Activated CD4-positive, alpha-beta T cell treated with anti-CD3 and anti-CD28 coated beads, Interleukin-2, amount 10 ng/mL, durations not matched to agents 24 days and 14 days (primary cell): ENCODE measurements around the gene MYADM. TPM values are rescaled to one million over a fixed set of nuclear protein-coding genes. Genes with fewer than 3 reads are reported as not detected.
"Not testable (repeated sequence)": the region's sequence is repeated elsewhere in the genome, so short reads cannot be mapped to it uniquely, and the experiment has no call there.

Source experiments
- DNase-seq: peaks from one replicate; pipeline ENCODE4 v3.0.0; 2022
- H3K27ac Mint-ChIP-seq: one replicate; pipeline ENCODE4 v1.8.0; 2022; ENCODE audit warnings: mild to moderate bottlenecking, mixed read lengths
- H3K27me3 Mint-ChIP-seq: one replicate; pipeline ENCODE4 v1.8.0; 2022; ENCODE audit warnings: mixed read lengths
- H3K36me3 Mint-ChIP-seq: one replicate; pipeline ENCODE4 v1.8.0; 2022; ENCODE audit warnings: low read depth, mild to moderate bottlenecking, mixed read lengths
- H3K4me1 Mint-ChIP-seq: one replicate; pipeline ENCODE4 v1.8.0; 2021; ENCODE audit warnings: mixed read lengths
- H3K4me3 Mint-ChIP-seq: one replicate; pipeline ENCODE4 v1.8.0; 2022; ENCODE audit warnings: mild to moderate bottlenecking, moderate library complexity, mixed read lengths
- H3K9me3 Mint-ChIP-seq: one replicate; pipeline ENCODE4 v1.8.0; 2021; ENCODE audit warnings: mixed read lengths
- intact Hi-C: fragments of 100-400 bp; cut with micrococcal nuclease; formaldehyde crosslinking; loops from one replicate; pipeline ENCODE4 v1.15.1; 2023
- total RNA-seq: library from RNA; stranded (reverse); gene quantifications from 2 replicates; pipeline ENCODE4 v1.2.3, GENCODE V29; 2022

Gene MYADM
- total RNA-seq, 1 donor from 2014 or later, result 69.0 TPM

DNA sequence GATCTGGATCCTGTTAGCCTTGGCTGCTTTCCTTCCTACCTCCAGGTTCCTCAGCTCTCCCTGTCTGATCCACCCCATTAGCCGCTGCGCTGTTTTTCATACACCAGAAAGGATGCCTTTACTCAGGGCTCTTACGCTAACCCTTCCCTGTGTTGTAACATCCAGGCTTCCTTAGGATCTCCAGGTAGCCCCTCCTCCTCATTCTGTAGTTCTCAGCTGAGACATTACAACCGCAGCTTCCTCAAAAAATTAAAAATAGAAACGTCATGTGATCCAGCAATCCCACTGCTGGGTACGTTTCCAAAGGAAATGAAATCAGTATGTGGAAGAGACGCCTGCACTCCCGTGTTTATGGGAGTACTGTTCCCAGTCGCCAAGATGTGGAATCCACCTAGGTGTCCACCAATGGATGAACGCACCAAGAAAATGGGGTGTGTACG is 18.4 kb upstream of the MYADM start:
- H3K27ac Mint-ChIP-seq, result no peak overlapping the region
- no peak overlapping the region for H3K4me3 Mint-ChIP-seq
- peaks cover 26% of the 10 kb centered on the region for H3K27me3 Mint-ChIP-seq
- H3K4me1 Mint-ChIP-seq, result peaks cover 15% of the 10 kb centered on the region
- no peak for DNase-seq
- H3K9me3 Mint-ChIP-seq, result peaks cover 4% of the 10 kb centered on the region
- H3K36me3 Mint-ChIP-seq, result no peaks in the 10 kb centered on the region
- intact Hi-C loops, result loop anchor here (10.0 kb wide), 1 partner anchor 56 kb away; the partner anchor contains the start of gene CACNG7

DNA sequence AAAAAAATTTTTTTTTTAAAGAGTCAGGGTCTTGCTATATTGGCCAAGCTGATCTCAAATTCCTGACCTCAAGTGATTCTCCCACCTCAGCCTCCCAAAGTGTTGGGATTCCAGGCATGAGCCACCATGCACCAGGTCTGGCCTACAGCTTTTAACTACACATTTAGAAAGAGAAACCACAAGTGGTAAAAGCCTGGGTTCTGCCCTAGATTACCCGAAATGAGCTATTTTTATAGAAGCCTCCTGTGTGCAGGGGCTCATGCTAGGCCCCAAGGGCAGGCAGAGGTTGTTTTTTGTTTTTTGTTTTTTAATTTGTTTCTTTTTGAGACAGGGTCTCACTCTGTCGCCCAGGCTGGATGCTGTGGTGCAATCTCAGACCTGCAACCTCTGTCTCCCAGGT is 14.0 kb upstream of the MYADM start:
- Mint-ChIP-seq H3K36me3 (no peaks in the 10 kb centered on the region), H3K27me3 (peaks cover 17% of the 10 kb centered on the region), H3K9me3 (peaks cover 4% of the 10 kb centered on the region), H3K4me3 (no peak overlapping the region), H3K27ac (no peak overlapping the region), H3K4me1 (peaks cover 18% of the 10 kb centered on the region)
- DNase-seq, result peak; percentile 74
- intact Hi-C loops, result loop anchor here (1.0 kb wide), 1 partner anchor 14 kb away; the partner anchor contains the start of gene MYADM

DNA sequence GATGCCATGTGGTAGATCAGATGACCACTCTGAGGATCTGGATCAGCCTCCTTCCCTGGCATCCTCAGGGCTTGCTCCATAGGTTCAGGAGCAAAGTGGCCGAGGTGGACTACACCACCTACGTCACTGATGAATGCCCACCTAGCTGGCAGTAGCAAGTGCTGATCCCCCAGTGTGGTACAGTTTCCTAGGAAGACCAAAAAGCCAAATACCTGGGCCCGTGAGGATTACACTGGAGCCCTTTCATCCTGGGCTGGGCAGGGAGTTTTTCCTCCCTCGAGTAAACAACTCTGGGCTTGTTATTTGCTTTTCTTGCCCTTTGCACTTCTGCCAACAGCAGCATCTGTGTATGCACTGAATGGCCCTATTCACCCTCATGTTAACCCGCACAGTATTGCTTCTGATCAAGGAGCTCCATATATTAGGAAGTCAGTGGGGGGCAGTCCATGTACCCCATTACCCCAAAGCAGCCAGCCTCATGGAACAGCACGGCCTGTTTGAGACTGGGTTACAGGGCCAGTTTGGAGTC is 3.3 kb upstream of the MYADM start:
- peaks cover 24% of the 10 kb centered on the region for H3K4me1 Mint-ChIP-seq
- intact Hi-C loops, result no loop called here

GRCh38 chr19:53865523-53865917 is 2.2 kb upstream of the MYADM start:
- peaks cover 26% of the 10 kb centered on the region for H3K4me1 Mint-ChIP-seq
- peak overlapping the region; percentile 99 for H3K4me3 Mint-ChIP-seq
- peaks cover 3% of the 10 kb centered on the region for H3K36me3 Mint-ChIP-seq
- H3K27me3 Mint-ChIP-seq, result peaks cover 5% of the 10 kb centered on the region
- H3K27ac Mint-ChIP-seq, result peak overlapping the region; percentile 98
- H3K9me3 Mint-ChIP-seq, result no peaks in the 10 kb centered on the region
- intact Hi-C loops, result loop anchor here (5.0 kb wide), 6 partner anchors 237 to 1293 kb away; partner anchors contain the start of genes LENG9, NDUFA3, OSCAR and ZNF331
- DNase-seq, result no peak

More for the DNA sequence above, 3.3 kb upstream of the MYADM start:
- no peak for DNase-seq
- Mint-ChIP-seq H3K36me3 (no peaks in the 10 kb centered on the region), H3K27me3 (peaks cover 5% of the 10 kb centered on the region), H3K9me3 (no peaks in the 10 kb centered on the region), H3K27ac (peak overlapping the region; percentile 47), H3K4me3 (no peak overlapping the region)

DNA sequence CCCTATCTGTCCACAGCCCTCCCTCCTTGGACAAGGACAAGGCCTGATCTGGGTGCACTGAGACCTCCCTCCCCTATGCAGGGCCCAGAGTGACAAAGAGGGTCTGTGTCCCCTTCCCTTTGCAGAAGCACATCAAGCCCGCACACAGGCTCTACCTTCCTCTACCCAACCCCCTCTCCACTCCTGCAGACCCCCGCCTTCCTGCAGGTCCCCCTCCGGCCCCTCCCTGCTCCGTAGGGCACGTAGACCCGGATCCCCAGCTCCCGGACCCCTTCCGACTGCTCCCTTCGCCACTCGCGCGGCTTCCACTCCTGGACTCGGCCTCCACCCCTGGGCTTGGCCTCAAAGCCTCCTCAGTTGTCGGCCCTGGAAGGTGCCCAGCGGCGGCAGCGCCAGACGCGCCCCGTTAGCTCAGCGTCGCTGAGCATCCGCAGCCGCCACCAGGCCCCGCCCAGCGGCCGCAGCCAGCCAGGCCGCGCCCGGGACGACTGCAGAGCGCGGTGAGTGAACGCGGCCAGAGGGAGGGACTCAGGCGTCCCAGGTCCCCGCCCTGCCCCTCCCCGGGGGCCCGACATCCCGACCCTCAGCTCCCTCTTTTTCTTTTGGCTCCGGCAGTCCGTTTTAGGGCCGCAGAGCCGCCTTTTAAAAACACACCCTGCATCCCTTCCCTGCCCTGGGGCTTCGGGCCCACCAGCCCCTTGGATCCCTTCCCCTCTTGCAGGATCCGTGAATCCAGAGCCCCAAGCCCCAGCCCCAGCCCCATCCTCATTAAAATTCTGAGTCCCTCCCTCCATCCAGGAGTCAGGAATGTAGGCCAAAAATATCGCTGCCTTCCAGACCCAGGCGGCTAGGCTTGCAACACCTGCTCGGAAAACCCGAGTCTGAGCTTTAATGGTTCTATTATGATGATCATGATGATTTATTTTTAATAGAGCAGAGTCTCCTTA is 1.5 kb upstream of the MYADM start:
- peaks cover 33% of the 10 kb centered on the region for H3K4me1 Mint-ChIP-seq
- intact Hi-C loops, result loop anchor here (2.0 to 5.0 kb wide), 7 partner anchors 236 to 1294 kb away; partner anchors contain the start of genes LENG9, NDUFA3, OSCAR and ZNF331
- peaks cover 6% of the 10 kb centered on the region for H3K36me3 Mint-ChIP-seq
- H3K9me3 Mint-ChIP-seq, result no peaks in the 10 kb centered on the region
- peaks cover 5% of the 10 kb centered on the region for H3K27me3 Mint-ChIP-seq
- peak; percentile 95 for DNase-seq
- peak overlapping the region; percentile 99 for H3K4me3 Mint-ChIP-seq
- H3K27ac Mint-ChIP-seq, result peak overlapping the region; percentile 98

- peak overlapping the region; percentile 99 for H3K4me3 Mint-ChIP-seq
- H3K4me1 Mint-ChIP-seq, result peaks cover 38% of the 10 kb centered on the region
- no peak for DNase-seq
- H3K27me3 Mint-ChIP-seq, result peaks cover 5% of the 10 kb centered on the region
- H3K27ac Mint-ChIP-seq, result peak overlapping the region; percentile 98
- H3K9me3 Mint-ChIP-seq, result no peaks in the 10 kb centered on the region
- intact Hi-C loops, result loop anchor here (1.0 to 5.0 kb wide), 8 partner anchors 14 to 1295 kb away; partner anchors contain the start of genes LENG9, NDUFA3, OSCAR and ZNF331
- peaks cover 11% of the 10 kb centered on the region for H3K36me3 Mint-ChIP-seq
These were observed 838 bp upstream of the MYADM start for GRCh38 chr19:53866865-53867224.

- Mint-ChIP-seq H3K4me1 (peaks cover 45% of the 10 kb centered on the region), H3K9me3 (no peaks in the 10 kb centered on the region), H3K4me3 (peak overlapping the region; percentile 99), H3K27ac (peak overlapping the region; percentile 98), H3K36me3 (peaks cover 16% of the 10 kb centered on the region), H3K27me3 (peaks cover under 1% of the 10 kb centered on the region)
- intact Hi-C loops, result loop anchor here (5.0 kb wide), 6 partner anchors 234 to 1296 kb away; partner anchors contain the start of genes LENG9, NDUFA3, OSCAR and ZNF331
- peak; percentile 89 for DNase-seq
These were observed 608 bp downstream of the MYADM start for GRCh38 chr19:53868091-53868891.

GRCh38 chr19:53868892-53869804 is 1.5 kb downstream of the MYADM start:
- Mint-ChIP-seq H3K4me1 (peaks cover 52% of the 10 kb centered on the region), H3K9me3 (no peaks in the 10 kb centered on the region), H3K27me3 (no peaks in the 10 kb centered on the region), H3K36me3 (peaks cover 25% of the 10 kb centered on the region), H3K4me3 (peak overlapping the region; percentile 86), H3K27ac (peak overlapping the region; percentile 92)
- peak; percentile 98 for DNase-seq
- intact Hi-C loops, result loop anchor here (1.0 to 5.0 kb wide), 7 partner anchors 10 to 1297 kb away; partner anchors contain the start of genes LENG9, NDUFA3, OSCAR and ZNF331

DNA sequence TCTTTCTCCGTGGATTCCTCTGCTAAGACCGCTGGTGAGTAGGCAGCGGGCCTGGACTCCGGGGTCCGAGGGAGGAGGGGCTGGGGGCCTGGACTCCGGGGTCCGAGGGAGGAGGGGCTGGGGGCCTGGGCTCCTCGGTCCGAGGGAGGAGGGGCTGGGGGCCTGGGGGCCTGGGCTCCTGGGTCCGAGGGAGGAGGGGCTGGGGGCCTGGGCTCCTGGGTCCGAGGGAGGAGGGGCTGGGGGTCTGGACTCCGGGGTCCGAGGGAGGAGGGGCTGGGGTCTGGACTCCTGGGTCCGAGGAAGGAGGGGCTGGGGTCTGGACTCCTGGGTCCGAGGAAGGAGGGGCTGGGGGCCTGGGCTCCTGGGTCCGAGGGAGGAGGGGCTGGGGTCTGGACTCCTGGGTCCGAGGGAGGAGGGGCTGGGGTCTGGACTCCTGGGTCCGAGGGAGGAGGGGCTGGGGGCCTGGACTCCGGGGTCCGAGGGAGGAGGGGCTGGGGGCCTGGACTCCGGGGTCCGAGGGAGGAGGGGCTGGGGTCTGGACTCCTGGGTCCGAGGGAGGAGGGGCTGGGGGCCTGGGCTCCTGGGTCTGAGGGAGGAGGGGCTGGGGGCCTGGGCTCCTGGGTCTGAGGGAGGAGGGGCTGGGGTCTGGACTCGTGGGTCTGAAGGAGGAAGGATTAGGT is 2.3 kb downstream of the MYADM start:
- not testable (repeated sequence) for H3K9me3 Mint-ChIP-seq, DNase-seq, H3K27me3 Mint-ChIP-seq
- Mint-ChIP-seq H3K4me3 (peak overlapping the region; percentile 86), H3K4me1 (peaks cover 60% of the 10 kb centered on the region), H3K36me3 (peaks cover 33% of the 10 kb centered on the region), H3K27ac (peak overlapping the region; percentile 92)
- intact Hi-C loops, result loop anchor here (1.0 to 5.0 kb wide), 7 partner anchors 9 to 1298 kb away; partner anchors contain the start of genes LENG9, NDUFA3, OSCAR and ZNF331

DNA sequence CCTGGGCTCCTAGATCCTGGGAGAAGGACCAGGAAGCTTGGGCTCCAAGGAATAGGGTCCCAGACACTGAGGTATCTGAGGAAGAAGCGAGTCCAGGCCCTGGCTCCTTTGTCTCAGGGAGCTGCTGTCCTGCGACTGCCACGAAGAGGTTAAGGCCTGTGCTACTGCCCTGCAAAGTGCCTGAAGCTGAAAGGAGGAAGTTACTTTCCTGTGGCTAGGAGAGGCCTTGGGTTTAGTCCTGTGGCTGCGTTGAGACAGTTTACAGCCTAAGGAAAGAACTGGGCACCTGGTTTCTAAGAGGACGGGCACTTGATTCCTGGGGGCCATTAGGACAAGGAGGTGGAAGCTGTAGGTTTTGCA is 2.8 kb downstream of the MYADM start:
- Mint-ChIP-seq H3K27ac (peak overlapping the region; percentile 83), H3K4me1 (peaks cover 60% of the 10 kb centered on the region), H3K4me3 (peak overlapping the region; percentile 82), H3K9me3 (no peaks in the 10 kb centered on the region), H3K27me3 (no peaks in the 10 kb centered on the region), H3K36me3 (peaks cover 35% of the 10 kb centered on the region)
- peak; percentile 76 for DNase-seq
- intact Hi-C loops, result no loop called here

DNA sequence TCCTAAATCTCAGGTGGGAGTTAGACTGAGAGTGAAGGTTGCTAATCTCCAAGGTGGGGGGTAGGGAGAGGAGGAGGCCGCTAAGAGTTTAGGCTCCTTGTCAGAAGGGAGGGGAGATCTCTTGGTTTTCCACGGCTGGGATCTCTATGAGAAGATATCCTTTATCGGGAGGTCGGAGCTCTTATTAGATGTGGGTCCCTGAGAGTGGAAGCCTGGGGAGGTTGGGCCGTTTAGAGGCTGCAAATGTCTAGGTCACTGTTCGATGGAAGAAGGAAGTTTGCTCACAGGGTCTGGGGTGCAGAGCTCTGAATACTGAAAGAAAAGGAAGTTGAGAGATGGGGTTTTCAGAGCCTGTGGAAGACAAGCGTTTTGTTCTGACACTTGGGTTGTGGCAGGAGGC is 3.8 kb downstream of the MYADM start:
- peak; percentile 65 for DNase-seq
- Mint-ChIP-seq H3K27me3 (no peaks in the 10 kb centered on the region), H3K9me3 (no peaks in the 10 kb centered on the region), H3K36me3 (peaks cover 40% of the 10 kb centered on the region), H3K4me1 (peaks cover 58% of the 10 kb centered on the region), H3K4me3 (peak overlapping the region; percentile 82), H3K27ac (peak overlapping the region; percentile 82)
- intact Hi-C loops, result no loop called here

GRCh38 chr19:53872762-53873161 is 5.1 kb downstream of the MYADM start:
- H3K4me3 Mint-ChIP-seq, result peak overlapping the region; percentile 6
- peaks cover 62% of the 10 kb centered on the region for H3K4me1 Mint-ChIP-seq
- peaks cover 46% of the 10 kb centered on the region for H3K36me3 Mint-ChIP-seq
- DNase-seq, result peak; percentile 60
- peak overlapping the region; percentile 3 for H3K27ac Mint-ChIP-seq
- H3K9me3 Mint-ChIP-seq, result no peaks in the 10 kb centered on the region
- no peaks in the 10 kb centered on the region for H3K27me3 Mint-ChIP-seq
- intact Hi-C loops, result no loop called here
